ENCODE data around the gene ZNF573. TPM values are rescaled to one million over a fixed set of nuclear protein-coding genes. Genes with fewer than 3 reads are reported as not detected.
A peak's percentile ranks its signal among the peaks of the same experiment; 100 is the strongest.
"Not testable (repeated sequence)": the region's sequence is repeated elsewhere in the genome, so short reads cannot be mapped to it uniquely, and the experiment has no call there.

The ZNF573 gene
- total RNA-seq (ENCODE audit: unreplicated experiment): 12.2 TPM
- long read RNA-seq, partial matches to known transcripts: 0 of 1 reads
- long read RNA-seq, other reads (novel, unspliced or antisense): 1 of 1 reads

DNA sequence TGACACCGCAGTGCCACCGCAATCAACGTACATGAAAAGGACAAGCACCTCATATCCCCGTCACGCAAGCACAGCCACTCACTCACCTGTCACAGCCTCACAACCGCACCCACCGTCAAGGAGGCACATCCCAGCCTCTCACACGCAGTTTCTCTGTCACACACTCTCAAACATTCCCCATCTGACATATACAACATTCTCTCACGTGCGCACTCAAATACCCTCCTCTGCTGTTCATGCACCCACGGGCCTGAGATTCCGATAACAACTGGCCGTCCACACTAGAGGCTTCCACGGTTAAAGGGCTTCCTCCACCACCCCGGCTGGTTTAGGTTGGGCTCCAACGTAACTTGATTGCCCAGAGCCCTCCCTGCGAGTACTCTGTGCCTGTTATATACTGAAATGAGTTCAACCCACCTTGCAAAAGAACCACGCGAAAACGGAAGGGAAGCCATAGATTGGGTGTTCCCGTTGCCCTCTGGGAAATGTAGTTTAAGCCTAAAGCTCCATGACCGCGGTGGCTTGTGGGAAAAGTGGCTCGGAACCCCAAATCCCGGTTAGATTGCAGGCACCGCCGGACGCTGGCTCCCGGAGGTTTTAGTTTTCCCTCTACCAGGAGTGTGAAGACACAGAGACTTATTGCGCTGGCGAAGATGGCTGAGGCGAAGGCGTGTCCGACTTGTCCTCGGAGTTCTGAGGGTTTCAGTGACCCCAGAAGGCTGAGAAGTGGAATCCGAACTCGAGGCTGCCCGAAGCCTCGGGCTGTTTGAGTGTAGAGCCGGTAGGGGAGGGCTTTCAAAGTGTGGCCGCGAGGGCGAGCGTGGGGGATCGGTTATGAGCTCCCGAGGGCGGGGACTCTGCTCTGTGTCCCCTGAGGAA, at the start of gene ZNF573:
TSS of gene ZNF573 (minus strand) at position 460 of the 879 bp plus-strand sequence. CDS start 5,857 bp downstream, outside the sequence.
- H3K9me3 Mint-ChIP-seq (ENCODE audit: unreplicated experiment): peaks cover 4% of the 10 kb centered on the region
- H3K27me3 Mint-ChIP-seq (ENCODE audit: unreplicated experiment): peaks cover 3% of the 10 kb centered on the region
- peak; percentile 84 for DNase-seq
- H3K4me3 Mint-ChIP-seq (ENCODE audit: unreplicated experiment): peak within 1 kb of the TSS; percentile 92
- H3K27ac Mint-ChIP-seq (ENCODE audit: unreplicated experiment): peak within 1 kb of the TSS; percentile 67
- no peak for TF ChIP-seq CTCF (IDR thresholded peaks at IDR 0.05; ENCODE audit: partially characterized antibody, unreplicated experiment)
- H3K4me1 Mint-ChIP-seq (ENCODE audit: low read depth, unreplicated experiment): no peaks in the 10 kb centered on the region
- peaks cover 7% of the 10 kb centered on the region for H3K36me3 Mint-ChIP-seq (ENCODE audit: unreplicated experiment)

GRCh38 chr19:37817180-37817981, 38.0 kb upstream of the ZNF573 start:
- Mint-ChIP-seq H3K4me3 (ENCODE audit: unreplicated experiment) (peak overlapping the region; percentile 93), H3K27ac (ENCODE audit: unreplicated experiment) (peak overlapping the region; percentile 79), H3K27me3 (ENCODE audit: unreplicated experiment) (peaks cover 6% of the 10 kb centered on the region), H3K9me3 (ENCODE audit: unreplicated experiment) (peaks cover 4% of the 10 kb centered on the region), H3K4me1 (ENCODE audit: low read depth, unreplicated experiment) (no peaks in the 10 kb centered on the region), H3K36me3 (ENCODE audit: unreplicated experiment) (peaks cover 27% of the 10 kb centered on the region)
- TF ChIP-seq CTCF (IDR thresholded peaks at IDR 0.05; ENCODE audit: partially characterized antibody, unreplicated experiment): no peak
- peak; percentile 95 for DNase-seq

- not testable (repeated sequence) for H3K4me1 Mint-ChIP-seq (ENCODE audit: low read depth, unreplicated experiment); H3K27me3 Mint-ChIP-seq (ENCODE audit: unreplicated experiment); H3K27ac Mint-ChIP-seq (ENCODE audit: unreplicated experiment); H3K9me3 Mint-ChIP-seq (ENCODE audit: unreplicated experiment); DNase-seq; H3K4me3 Mint-ChIP-seq (ENCODE audit: unreplicated experiment)
- peaks cover 25% of the 10 kb centered on the region for H3K36me3 Mint-ChIP-seq (ENCODE audit: unreplicated experiment)
Observed at GRCh38 chr19:37815611-37816010, 36.2 kb upstream of the ZNF573 start.

GRCh38 chr19:37813340-37813739, 34.0 kb upstream of the ZNF573 start:
- H3K27ac Mint-ChIP-seq (ENCODE audit: unreplicated experiment): no peak overlapping the region
- H3K36me3 Mint-ChIP-seq (ENCODE audit: unreplicated experiment): peaks cover 20% of the 10 kb centered on the region
- H3K4me1 Mint-ChIP-seq (ENCODE audit: low read depth, unreplicated experiment): no peaks in the 10 kb centered on the region
- peaks cover 6% of the 10 kb centered on the region for H3K9me3 Mint-ChIP-seq (ENCODE audit: unreplicated experiment)
- no peak for TF ChIP-seq CTCF (IDR thresholded peaks at IDR 0.05; ENCODE audit: partially characterized antibody, unreplicated experiment)
- peaks cover 6% of the 10 kb centered on the region for H3K27me3 Mint-ChIP-seq (ENCODE audit: unreplicated experiment)
- no peak overlapping the region for H3K4me3 Mint-ChIP-seq (ENCODE audit: unreplicated experiment)
- no peak for DNase-seq

GRCh38 chr19:37809366-37809765, 30.0 kb upstream of the ZNF573 start:
- Mint-ChIP-seq H3K27ac (ENCODE audit: unreplicated experiment) (no peak overlapping the region), H3K9me3 (ENCODE audit: unreplicated experiment) (peaks cover 8% of the 10 kb centered on the region), H3K27me3 (ENCODE audit: unreplicated experiment) (no peaks in the 10 kb centered on the region), H3K4me1 (ENCODE audit: low read depth, unreplicated experiment) (no peaks in the 10 kb centered on the region), H3K4me3 (ENCODE audit: unreplicated experiment) (no peak overlapping the region), H3K36me3 (ENCODE audit: unreplicated experiment) (peaks cover 24% of the 10 kb centered on the region)
- no peak for TF ChIP-seq CTCF (IDR thresholded peaks at IDR 0.05; ENCODE audit: partially characterized antibody, unreplicated experiment)
- no peak for DNase-seq

All from glutamatergic neuron (in vitro differentiated cells).